A172 (cell line): ENCODE measurements around the gene DYNLL2. TPM values are rescaled to one million over a fixed set of nuclear protein-coding genes. Genes with fewer than 3 reads are reported as not detected.
"Not testable (repeated sequence)": the region's sequence is repeated elsewhere in the genome, so short reads cannot be mapped to it uniquely, and the experiment has no call there.

Source experiments
- DNase-seq: peaks from one replicate; pipeline ENCODE4 v3.0.0-alpha.2; 2015; ENCODE audit warnings: low spot score
- total RNA-seq: library from RNA; depleted of rRNA; stranded (reverse); fragments of >200 nt; shearing (Covaris generic); gene quantifications from 2 replicates; pipeline ENCODE4 v1.2.3, GENCODE V29; 2014; rRNA removed

DYNLL2 gene
- total RNA-seq, 1 experiment from 2014 or later, result 21.0 TPM

DNA sequence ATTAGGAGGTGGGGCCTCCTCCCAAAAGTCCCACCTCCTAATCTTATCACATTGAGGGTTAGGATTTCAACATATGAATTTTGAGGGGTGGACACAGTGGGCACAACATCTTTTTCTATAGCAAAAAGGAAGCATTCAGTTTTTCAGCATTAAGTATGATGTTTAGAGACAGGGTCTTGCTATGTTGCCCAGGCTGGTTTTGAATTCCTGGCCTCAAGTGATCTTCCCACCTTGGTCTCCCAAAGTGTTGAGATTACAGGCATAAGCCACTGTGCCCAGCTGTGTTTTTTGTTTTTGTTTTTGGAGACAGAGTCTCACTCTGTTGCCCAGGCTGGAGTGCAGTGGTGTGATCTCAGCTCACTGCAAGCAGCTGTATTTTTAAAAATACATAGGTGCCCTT is 18.7 kb downstream of the DYNLL2 start:
- DNase-seq, result not testable (repeated sequence)

DNA sequence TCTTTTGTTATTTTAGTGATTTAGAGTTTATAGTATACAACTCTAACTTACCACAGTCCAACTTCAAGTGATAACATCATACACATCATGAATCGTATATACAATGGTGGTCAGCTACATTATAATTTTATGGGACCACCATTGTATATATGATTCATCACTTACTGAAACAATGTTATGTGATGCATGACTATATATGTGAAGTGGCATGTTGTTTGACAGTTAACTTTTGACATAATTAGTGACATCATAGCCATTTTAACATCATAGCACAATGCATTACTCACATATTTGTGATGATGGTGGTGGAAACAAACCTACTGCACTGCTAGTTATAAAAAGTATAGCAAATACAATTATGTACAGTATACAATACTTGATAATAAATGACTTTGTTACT is 21.9 kb downstream of the DYNLL2 start:
- no peak for DNase-seq

DNA sequence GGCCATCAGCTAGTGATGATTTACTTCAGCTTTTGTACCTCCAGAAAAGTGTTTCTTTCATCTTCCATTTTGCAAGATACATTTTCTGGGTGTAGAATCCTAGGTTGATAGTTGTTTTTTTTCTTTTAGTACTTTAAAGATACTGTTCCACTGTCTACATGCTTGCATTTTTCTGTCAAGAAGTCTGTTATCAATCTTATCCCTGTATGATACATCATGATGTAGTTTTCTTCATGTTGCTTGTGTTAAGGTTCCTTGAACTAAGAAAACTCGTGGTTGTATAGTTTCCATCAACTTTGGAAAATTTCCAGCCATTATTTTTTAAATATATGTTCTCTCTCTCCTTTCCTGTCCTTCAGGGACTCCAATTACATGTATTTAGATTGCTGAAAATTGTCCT is 24.1 kb downstream of the DYNLL2 start:
- no peak for DNase-seq

DNA sequence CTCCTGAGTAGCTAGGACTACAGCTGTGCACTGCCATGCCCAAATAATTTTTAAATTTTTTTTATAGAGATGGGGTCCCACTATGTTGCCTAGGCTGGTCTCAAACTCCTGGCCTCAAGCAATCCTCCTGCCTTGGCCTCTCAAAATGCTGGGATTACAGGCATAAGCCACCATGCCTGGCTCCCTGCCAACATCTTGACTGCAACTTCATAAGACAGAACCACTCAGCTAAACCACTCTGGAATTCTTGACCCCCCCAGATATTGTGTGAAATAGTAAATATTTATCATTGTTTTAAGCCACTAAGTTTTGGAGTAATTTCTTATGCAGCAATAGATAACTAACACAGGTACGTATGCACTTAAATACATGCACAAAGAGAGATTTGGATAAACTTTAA is 26.0 kb downstream of the DYNLL2 start:
- no peak for DNase-seq

DNA sequence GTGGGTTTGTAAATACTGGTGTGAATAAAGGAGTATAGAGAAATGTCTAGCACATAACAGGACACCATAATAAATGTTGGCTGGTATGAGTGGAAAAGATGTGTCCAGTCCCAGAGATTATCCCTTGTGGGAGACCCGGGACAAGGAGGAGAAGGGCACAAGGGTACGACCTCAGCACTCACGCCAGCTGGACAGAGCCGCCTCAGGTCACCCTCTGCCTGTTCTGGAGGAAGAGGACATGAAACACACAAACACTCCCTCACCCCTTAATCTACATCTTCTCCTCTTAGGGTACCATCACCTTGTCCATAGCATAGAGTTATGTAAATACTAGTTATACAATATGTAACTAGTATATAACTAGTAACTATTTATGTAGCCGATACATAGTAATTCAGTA is 26.8 kb downstream of the DYNLL2 start:
- no peak for DNase-seq

DNA sequence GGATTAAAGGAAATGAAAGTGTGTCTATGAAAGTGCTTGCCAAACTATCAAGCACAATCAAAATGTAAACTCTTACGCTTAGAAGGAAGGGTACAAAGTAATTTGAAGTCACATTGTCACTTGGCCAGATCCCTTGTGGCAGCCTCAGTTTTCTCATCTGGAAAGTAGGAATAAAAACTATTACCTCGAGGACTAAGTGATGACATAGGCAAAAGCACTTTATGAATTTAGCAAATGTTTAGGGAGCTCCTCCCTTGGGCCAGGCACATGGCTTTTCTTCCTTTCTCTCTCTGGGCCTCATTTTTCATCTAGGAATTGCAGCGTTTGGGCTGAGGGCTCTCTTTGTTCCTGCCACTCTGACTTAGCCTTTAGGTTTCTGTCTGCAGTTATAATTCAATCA is 28.5 kb downstream of the DYNLL2 start:
- DNase-seq, result no peak

DNA sequence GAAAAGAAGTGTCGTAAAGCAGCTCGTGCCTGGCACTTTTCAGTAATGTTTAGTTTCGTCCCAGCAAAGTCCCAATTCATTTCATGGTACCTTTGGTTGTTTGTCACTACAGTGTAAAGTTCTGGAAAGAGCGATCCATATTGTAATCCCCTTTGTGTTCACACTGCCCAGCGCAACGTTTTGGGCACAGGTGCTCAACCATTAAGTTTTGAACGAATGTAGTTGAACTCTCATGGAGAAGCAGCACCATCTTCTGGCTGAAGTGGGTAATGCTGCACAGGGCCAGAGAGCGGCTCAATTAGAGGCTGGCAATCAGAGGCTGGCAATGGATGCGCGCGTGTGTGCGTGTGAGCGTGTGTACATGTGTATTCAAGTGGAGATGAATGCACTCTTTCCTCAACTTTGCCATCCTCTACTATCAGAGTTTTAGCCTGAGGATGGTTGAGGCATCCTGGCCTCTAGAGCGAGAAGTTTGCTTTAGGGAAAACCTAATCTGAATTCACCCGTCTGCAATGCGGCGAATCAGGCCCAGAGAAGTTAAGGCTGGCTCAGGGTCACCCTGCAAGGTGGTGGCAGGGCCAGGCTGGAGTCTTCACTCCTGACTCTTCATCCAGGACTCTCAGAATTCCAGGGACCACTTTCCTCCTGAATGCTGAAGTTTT is 29.9 kb downstream of the DYNLL2 start:
- DNase-seq, result peak; percentile 59

DNA sequence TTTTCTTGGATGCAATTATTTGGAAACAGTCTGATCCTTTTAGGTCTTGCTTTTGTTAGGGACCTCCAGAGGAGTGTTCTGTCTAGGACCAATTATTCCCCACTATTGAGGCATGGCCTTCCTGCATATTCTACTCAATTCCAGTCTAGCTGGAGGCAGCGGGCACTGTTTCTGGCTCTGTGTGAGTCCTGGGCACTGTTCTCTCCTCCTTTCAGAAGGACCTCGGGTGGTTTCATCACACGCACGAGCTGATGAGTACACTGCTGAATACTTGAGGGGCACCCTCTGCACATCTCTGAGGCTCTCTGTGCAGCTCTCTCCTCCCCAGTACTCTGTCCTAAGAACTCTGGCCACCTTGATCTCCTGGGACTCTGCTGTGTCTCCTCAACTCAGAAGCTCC is 30.7 kb downstream of the DYNLL2 start:
- no peak for DNase-seq

DNA sequence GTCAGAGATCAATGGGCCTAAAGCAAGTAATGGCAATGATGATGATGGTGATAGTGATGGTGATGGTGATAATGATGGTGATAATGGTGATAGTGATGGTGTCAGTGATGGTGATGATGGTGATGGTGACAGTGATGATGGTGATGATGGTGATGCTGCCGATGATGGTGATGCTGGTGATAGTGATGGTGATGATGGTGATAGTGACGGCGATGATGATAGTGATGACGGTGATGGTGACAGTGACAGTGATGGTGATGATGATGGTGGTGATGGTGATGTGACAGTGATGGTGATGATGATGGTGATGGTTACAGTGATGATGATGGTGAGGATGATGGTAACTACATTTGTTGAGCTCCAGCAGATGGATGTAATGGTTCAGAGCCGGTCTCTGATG is 34.2 kb downstream of the DYNLL2 start:
- no peak for DNase-seq

DNA sequence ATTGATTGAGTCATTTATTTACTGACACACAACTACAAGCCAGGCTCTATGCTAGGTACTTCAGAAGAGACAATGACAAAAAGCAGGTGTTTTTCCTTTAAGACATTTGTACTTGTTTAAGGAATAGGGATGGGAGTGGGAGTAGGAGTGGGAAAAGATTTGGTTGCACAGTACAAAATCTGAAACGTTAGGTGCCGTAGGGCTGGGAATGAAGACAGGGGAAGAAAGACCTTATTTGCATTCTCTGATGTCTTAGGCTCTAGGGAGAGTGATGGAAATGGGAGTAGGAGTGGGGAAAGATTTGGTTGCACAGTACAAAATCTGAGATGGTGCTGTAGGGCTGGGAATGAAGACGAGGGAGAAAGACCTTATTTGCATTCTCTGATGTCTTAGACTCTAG is 36.3 kb downstream of the DYNLL2 start:
- no peak for DNase-seq

DNA sequence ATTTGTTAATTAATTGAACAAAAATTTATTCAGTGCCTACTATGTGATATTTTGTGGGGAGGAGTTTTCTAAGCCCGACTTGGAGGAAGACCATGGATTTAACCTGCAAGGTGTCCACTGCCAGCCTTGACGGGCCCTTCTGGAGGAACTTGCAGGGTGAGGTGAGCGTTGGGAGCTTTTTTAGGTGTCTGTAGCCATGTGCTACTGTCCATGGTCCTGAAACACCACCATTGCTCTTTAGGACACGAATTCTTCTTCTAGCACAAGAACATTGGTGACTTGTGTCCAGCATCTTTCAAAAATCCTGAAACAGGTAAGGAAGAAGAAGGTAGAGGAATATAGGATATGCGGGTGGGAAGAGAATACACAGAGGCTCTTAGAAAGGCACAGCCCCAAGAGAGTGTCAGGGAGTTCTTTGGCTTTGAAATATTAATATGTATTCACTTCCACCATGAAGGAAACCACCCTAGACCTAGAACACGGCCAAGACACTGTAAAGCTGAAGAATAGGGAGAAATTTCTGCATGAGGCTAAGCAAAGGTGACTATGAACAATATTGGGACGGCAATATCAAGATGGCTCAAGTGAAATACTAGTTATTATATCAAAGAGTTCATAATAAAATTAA is 37.1 kb downstream of the DYNLL2 start:
- DNase-seq, result peak; percentile 59

DNA sequence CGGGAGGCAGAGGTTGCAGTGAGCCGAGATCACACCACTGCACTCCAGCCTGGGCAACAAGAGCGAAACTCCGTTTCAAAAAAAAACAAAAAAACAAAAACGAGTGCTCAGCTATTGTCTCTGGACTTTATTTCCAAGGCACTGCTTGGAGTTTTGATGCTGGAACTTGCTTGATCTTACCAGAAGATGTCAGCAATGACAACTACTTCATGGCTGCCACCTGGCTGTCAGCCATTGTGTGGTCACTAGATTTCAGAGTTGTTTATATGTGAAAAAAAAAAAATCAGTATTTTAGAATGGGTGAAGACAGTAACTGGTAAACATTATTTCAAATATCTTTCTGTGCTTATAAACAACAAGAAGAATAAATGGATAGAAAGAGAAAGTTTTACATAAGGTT is 38.7 kb downstream of the DYNLL2 start:
- peak; percentile 59 for DNase-seq

DNA sequence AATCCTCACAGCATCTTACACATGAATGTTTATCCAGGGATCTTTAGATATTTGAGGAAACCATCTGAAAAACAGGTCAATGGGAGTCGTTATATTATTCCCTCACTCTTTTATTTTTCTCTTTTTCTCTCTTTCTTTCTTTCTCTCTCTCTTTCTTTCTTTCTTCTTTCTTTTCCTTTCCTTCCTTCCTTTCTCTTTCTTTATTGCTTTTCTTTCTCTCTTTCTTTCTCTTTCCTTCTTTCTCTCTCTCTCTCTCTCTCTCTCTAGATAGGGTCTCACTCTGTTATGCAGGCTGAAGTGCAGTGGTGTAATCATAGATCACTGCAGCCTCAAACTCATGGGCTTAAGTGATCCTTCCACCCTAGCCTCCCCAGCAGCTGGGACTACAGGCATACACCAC is 44.6 kb downstream of the DYNLL2 start:
- DNase-seq, result no peak

DNA sequence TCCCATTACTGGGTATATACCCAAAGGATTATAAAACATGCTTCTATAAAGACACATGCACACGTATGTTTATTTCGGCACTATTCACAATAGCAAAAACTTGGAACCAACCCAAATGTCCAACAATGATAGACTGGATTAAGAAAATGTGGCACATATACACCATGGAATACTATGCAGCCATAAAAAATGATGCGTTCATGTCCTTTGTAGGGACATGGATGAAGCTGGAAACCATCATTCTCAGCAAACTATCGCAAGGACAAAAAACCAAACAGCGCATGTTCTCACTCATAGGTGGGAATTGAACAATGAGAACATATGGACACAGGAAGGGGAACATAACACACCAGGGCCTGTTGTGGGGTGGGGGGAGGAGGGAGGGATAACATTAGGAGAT is 49.5 kb downstream of the DYNLL2 start:
- not testable (repeated sequence) for DNase-seq

DNA sequence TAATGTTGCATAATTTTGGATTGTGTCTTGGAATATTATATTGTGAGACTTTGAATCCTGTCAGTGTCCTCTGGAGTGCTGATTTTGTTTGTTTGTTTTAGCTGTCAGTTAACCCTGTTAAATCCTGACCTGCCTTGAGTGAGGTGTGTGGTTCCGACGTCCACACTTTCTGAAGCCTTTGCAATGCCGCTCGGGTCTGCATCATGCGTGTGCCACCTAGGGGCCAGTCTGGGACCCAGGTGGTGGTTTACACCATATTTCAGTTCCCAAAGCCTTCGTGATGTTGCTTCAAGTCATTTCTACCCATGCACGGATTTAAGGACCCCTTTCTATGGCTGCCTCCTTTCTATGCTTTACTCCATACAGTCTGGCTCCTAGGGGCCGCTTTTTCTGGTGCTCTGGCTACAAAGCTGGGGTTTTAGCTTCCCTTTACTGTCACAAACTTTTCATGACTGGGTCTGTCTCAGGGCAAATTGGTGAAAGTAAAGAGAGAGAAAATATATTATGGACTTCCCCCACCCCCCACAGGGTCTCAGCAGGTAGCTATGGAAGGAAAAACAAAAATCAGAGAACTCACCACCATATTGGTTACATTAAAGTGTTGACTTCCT is 53.6 kb downstream of the DYNLL2 start:
- no peak for DNase-seq

DNA sequence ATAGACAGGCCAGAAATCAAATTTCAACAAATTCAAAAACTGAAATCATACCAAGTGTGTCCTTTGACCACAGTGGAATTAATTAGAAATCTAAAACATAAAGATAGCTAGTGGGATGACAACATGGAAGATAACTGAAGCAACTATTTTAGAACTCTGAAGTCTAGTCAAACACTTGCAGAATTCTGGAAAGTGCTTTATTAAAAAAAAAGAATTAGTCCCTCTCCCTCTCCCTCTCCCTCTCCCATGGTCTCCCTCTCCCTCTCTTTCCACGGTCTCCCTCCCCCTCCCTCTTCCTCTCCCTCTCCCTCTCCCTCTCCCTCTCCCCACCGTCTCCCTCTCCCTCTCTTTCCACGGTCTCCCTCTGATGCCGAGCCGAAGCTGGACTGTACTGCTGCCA is 58.3 kb downstream of the DYNLL2 start:
- DNase-seq, result no peak

DNA sequence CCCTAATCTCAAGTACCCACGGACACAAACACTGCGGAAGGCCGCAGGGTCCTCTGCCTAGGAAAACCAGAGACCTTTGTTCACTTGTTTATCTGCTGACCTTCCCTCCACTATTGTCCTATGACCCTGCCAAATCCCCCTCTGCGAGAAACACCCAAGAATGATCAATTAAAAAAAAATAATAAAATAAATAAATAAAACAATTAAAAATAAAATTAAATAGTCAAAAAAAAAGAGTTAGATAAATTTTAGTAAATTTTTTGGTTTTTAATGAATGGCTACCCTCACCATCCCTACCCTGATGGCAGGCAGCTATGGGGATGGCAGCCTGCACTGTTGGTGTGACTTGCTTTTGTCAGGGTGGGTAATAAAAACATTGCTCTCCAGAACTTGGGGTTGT is 60.1 kb downstream of the DYNLL2 start:
- not testable (repeated sequence) for DNase-seq

DNA sequence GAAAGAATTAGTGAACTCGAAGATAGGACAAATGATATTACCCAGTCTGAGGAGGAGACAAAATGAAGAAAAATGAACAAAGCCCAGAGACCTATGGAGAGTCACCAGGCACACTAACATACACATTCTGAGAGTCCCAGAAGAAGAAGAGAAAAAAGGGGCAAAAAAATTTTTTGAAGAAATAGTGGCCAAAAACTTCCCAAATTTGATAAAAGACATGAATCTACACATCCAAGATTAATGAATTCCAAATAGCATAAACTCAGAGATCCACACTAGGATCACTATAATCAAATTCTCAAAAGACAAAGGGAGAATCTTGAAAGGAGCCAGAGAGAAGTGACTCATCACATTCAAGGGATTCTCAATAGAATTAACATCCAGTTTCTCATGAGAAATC is 61.6 kb downstream of the DYNLL2 start:
- DNase-seq, result no peak

Other genes starting within 250 kb of the DYNLL2 start
- 67.2 and 83.7 TPM in 2 replicates for gene MRPS23, start 233.4 kb upstream of the DYNLL2 start, total RNA-seq
- 8.0 and 11.6 TPM in 2 replicates for gene CUEDC1, start 128.0 kb upstream of the DYNLL2 start, total RNA-seq
- 43.4 and 50.5 TPM in 2 replicates for gene VEZF1, start 95.2 kb upstream of the DYNLL2 start, total RNA-seq
- 501 and 612 TPM in 2 replicates for gene SRSF1, start 76.2 kb upstream of the DYNLL2 start, total RNA-seq
- gene OR4D1, start 65.0 kb downstream of the DYNLL2 start, total RNA-seq, result not detected in 2 replicates
- gene OR4D2, start 83.6 kb downstream of the DYNLL2 start, total RNA-seq, result not detected in 2 replicates
- gene EPX, start 109.3 kb downstream of the DYNLL2 start, total RNA-seq, result not detected in 2 replicates
- 10.3 and 16.1 TPM in 2 replicates for gene MKS1, start 135.8 kb downstream of the DYNLL2 start, total RNA-seq
- not detected in 2 replicates for gene LPO, start 155.2 kb downstream of the DYNLL2 start, total RNA-seq
- gene MPO, start 197.5 kb downstream of the DYNLL2 start, total RNA-seq, result not detected in 2 replicates
- not detected in 2 replicates for gene TSPOAP1, start 245.4 kb downstream of the DYNLL2 start, total RNA-seq